Gastrocnemius medialis (tissue), 4 donors: ENCODE results near the gene SLC25A47.

Experiments used
- POLR2A ChIP-seq, 2 donors: fragments of 450-650 bp; IDR thresholded peaks; one replicate each; pipeline ENCODE4 v1.6.1; 2017; ENCODE audit warnings: antibody characterized with exemption in 2 of 2, mild to moderate bottlenecking in 2 of 2, moderate library complexity in 2 of 2
- TF ChIP-seq, protein P1 (sequence below), 5 experiments: fragments of 450-650 bp in 3 of 5; fragments of 200-600 bp in 2 of 5; sonication (generic) in 2 of 5; IDR thresholded peaks in 4 of 5; conservative IDR thresholded peaks in 1 of 5; 1 replicate in 4 of 5; 2 replicates in 1 of 5; pipeline ENCODE4 v1.5.1; 2016 to 2019; ENCODE audit warnings: antibody characterized with exemption in 5 of 5, mild to moderate bottlenecking in 3 of 5, moderate library complexity in 3 of 5

- TF ChIP-seq POLR2A (IDR thresholded peaks at IDR 0.05) = no peak
- TF ChIP-seq, protein P1, sequence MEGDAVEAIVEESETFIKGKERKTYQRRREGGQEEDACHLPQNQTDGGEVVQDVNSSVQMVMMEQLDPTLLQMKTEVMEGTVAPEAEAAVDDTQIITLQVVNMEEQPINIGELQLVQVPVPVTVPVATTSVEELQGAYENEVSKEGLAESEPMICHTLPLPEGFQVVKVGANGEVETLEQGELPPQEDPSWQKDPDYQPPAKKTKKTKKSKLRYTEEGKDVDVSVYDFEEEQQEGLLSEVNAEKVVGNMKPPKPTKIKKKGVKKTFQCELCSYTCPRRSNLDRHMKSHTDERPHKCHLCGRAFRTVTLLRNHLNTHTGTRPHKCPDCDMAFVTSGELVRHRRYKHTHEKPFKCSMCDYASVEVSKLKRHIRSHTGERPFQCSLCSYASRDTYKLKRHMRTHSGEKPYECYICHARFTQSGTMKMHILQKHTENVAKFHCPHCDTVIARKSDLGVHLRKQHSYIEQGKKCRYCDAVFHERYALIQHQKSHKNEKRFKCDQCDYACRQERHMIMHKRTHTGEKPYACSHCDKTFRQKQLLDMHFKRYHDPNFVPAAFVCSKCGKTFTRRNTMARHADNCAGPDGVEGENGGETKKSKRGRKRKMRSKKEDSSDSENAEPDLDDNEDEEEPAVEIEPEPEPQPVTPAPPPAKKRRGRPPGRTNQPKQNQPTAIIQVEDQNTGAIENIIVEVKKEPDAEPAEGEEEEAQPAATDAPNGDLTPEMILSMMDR (IDR thresholded peaks at IDR 0.05 in 4 of 5, conservative IDR thresholded peaks at IDR 0.05 in 1 of 5) = no peak
Observed at GRCh38 chr14:100325231-100325632, 2.1 kb downstream of the SLC25A47 start.
